GM12878 (cell line): ENCODE measurements around the gene BTG2.

Source experiments
- BRCA1 ChIP-seq: IDR thresholded peaks from 2 replicates; pipeline ENCODE4 v1.6.1; 2011; ENCODE audit warnings: low read depth, low read length, improper control_type of control experiment
- CBX3 ChIP-seq: fragments of 200-600 bp; sonication (generic); IDR thresholded peaks from 2 replicates; pipeline ENCODE4 v1.6.1; 2016; ENCODE audit warnings: low read depth, borderline replicate concordance
- CHD4 ChIP-seq: fragments of 200-600 bp; sonication (generic); IDR thresholded peaks from 2 replicates; pipeline ENCODE4 v1.6.1; 2016; ENCODE audit warnings: mild to moderate bottlenecking
- CTCF ChIP-seq, 3 experiments: IDR thresholded peaks in 2 of 3; conservative IDR thresholded peaks in 1 of 3; 2 replicates each; pipeline ENCODE4 v1.5.1; 2011; ENCODE audit warnings: low read depth in 3 of 3, low read length in 3 of 3, mild to moderate bottlenecking in 3 of 3, control low read depth in 2 of 3, moderate library complexity in 2 of 3, inconsistent platforms in 1 of 3, mixed read lengths in 1 of 3; ENCODE audit not compliant: control insufficient read depth in 2 of 3, insufficient read depth in 1 of 3; ENCODE audit errors: extremely low read depth in 1 of 3
- GATAD2B ChIP-seq: fragments of 450-650 bp; conservative IDR thresholded peaks from 2 replicates; pipeline ENCODE4 v1.6.1; 2017; ENCODE audit warnings: low read depth, mild to moderate bottlenecking, moderate library complexity
- HDAC2 ChIP-seq: fragments of 200-600 bp; sonication (generic); IDR thresholded peaks from 2 replicates; pipeline ENCODE4 v1.6.1; 2017
- NBN ChIP-seq: fragments of 450-650 bp; IDR thresholded peaks from 2 replicates; pipeline ENCODE4 v1.6.1; 2016
- POLR2A ChIP-seq: IDR thresholded peaks from 2 replicates; pipeline ENCODE4 v1.6.1; 2011; ENCODE audit warnings: low read depth, mild to moderate bottlenecking, low read length
- STAT3 ChIP-seq: IDR thresholded peaks from 2 replicates; pipeline ENCODE4 v1.6.1; 2011; ENCODE audit warnings: low read depth, low read length, improper control_type of control experiment

- TF ChIP-seq GATAD2B (no peak), CBX3 (no peak), CTCF (IDR thresholded peaks at IDR 0.05 in 2 of 3, conservative IDR thresholded peaks at IDR 0.05 in 1 of 3; ENCODE audit: control insufficient read depth in 2 of 3, extremely low read depth in 1 of 3, insufficient read depth in 1 of 3, low read depth in 3 of 3, low read length in 3 of 3) (no peak), HDAC2 (no peak), STAT3 (no peak), BRCA1 (no peak), CHD4 (no peak), NBN (no peak), POLR2A (no peak)
Measured at GRCh38 chr1:203335503-203335902, 30.2 kb downstream of the BTG2 start.
